Activated T-helper 17 cell treated with anti-CD3 and anti-CD28 coated beads, Interleukin-2, amount 50 U/mL, for 72 hours (primary cell): ENCODE measurements around the gene SEMA6A. TPM values are rescaled to one million over a fixed set of nuclear protein-coding genes. Genes with fewer than 3 reads are reported as not detected.
A peak's percentile ranks its signal among the peaks of the same experiment; 100 is the strongest.

Source experiments
- ATAC-seq: fragments of 150-1000 bp; cut with Tn5 transposase; replicated peaks from 2 replicates; pipeline ENCODE4 v1.10.0; 2021; ENCODE audit warnings: mild to moderate bottlenecking, moderate library complexity
- H3K27ac Mint-ChIP-seq: one replicate; pipeline ENCODE4 v1.8.0; 2022; ENCODE audit warnings: mixed read lengths
- H3K27me3 Mint-ChIP-seq: one replicate; pipeline ENCODE4 v1.8.0; 2022; ENCODE audit warnings: mixed read lengths
- H3K36me3 Mint-ChIP-seq: one replicate; pipeline ENCODE4 v1.8.0; 2022; ENCODE audit warnings: low read depth, mild to moderate bottlenecking, mixed read lengths
- H3K4me1 Mint-ChIP-seq: one replicate; pipeline ENCODE4 v1.8.0; 2022; ENCODE audit warnings: mixed read lengths
- H3K4me3 Mint-ChIP-seq: one replicate; pipeline ENCODE4 v1.8.0; 2022; ENCODE audit warnings: mild to moderate bottlenecking, mixed read lengths
- H3K9me3 Mint-ChIP-seq: one replicate; pipeline ENCODE4 v1.8.0; 2022; ENCODE audit warnings: mixed read lengths
- total RNA-seq, 2 donors: library from RNA; stranded (reverse); gene quantifications; one replicate each; pipeline ENCODE4 v1.2.3, GENCODE V29; 2022

The SEMA6A gene
- total RNA-seq, 2 donors from 2014 or later, result 0.50 TPM; not detected in 1

GRCh38 chr5:116509483-116510244 lies 65.0 kb downstream of the SEMA6A start:
- Mint-ChIP-seq H3K27me3 (no peaks in the 10 kb centered on the region), H3K4me1 (no peaks in the 10 kb centered on the region), H3K4me3 (no peak overlapping the region), H3K27ac (no peak overlapping the region), H3K9me3 (no peaks in the 10 kb centered on the region), H3K36me3 (no peaks in the 10 kb centered on the region)
- no peak for ATAC-seq

DNA sequence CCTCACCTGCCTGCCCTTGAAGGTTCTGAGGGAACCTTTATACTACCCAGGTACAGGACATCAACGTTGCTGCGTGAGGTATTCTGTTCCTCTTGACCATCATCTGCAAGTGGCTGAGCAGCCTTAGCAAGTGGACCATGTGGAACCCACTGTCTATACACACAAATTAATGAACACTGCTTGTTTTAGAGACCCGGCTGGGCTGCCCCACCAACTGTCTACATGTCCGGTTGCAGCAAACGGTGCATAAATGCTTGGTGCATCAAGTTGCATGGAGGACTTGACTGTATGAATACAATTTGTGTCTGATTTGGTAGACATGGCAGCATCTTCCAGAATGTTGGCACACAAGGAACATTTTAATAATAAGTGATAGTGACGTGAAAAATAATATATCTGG lies 65.8 kb downstream of the SEMA6A start:
- H3K9me3 Mint-ChIP-seq, result no peaks in the 10 kb centered on the region
- H3K27me3 Mint-ChIP-seq, result no peaks in the 10 kb centered on the region
- H3K4me3 Mint-ChIP-seq, result no peak overlapping the region
- no peak overlapping the region for H3K27ac Mint-ChIP-seq
- H3K36me3 Mint-ChIP-seq, result no peaks in the 10 kb centered on the region
- no peaks in the 10 kb centered on the region for H3K4me1 Mint-ChIP-seq
- ATAC-seq, result no peak

DNA sequence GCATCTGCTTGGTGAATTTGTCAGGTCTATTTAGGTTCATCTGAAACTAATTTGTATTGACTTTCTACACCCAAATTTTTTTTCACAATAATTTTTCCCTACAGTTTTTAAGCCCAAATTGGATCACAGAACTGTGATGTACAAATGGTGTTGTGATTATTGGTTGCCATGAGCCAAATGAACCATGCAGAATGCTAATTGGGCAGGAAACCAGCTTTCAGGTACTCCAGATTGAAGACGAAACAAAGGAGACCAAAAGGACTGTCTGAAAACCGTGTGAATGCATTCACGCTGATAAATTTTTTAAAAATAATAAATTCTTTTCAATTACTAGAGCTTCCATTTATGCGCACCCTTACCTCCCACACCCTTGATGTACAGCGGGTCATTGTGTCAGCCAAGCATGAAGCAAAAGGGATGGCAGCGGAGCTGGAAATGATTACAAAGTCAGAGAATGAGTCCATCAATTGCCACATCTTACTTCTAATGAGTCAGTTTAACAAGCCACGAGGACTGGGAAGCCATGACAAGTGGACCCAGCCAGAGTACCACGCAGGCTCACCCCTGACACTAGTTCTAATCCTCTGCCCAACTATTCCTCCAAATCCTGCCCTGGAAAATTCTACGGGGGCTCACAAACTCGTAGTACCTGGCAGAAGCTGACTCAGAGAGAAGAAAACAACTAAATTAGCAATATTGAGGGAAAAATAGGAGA lies 66.5 kb downstream of the SEMA6A start:
- no peaks in the 10 kb centered on the region for H3K36me3 Mint-ChIP-seq
- no peaks in the 10 kb centered on the region for H3K9me3 Mint-ChIP-seq
- ATAC-seq, result no peak
- H3K4me3 Mint-ChIP-seq, result no peak overlapping the region
- no peaks in the 10 kb centered on the region for H3K27me3 Mint-ChIP-seq
- H3K27ac Mint-ChIP-seq, result no peak overlapping the region
- no peaks in the 10 kb centered on the region for H3K4me1 Mint-ChIP-seq

DNA sequence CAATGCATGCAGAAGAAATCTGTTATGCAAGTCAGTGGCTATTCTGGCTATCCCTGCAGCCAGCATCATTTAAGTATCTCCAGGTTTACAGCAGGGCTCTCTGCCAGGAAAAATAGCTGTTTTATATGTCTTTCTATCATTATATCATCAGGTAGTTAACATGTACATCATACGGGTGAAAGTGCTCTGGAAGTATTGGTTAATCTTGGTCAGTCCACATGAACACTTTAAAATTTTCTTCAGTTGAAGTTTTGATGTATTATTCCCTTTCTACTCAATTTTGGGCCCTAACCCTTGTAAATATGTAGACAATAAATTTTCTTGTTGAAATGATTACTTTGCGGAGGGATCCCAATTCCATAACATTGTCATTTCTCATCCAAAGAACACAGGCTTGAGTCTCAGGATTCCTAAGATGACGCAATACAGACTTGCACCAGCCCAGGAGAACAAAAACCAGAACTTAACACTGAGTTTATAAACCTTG lies 67.5 kb downstream of the SEMA6A start:
- H3K36me3 Mint-ChIP-seq, result no peaks in the 10 kb centered on the region
- no peak overlapping the region for H3K27ac Mint-ChIP-seq
- no peak for ATAC-seq
- H3K4me1 Mint-ChIP-seq, result no peaks in the 10 kb centered on the region
- H3K27me3 Mint-ChIP-seq, result no peaks in the 10 kb centered on the region
- H3K9me3 Mint-ChIP-seq, result no peaks in the 10 kb centered on the region
- no peak overlapping the region for H3K4me3 Mint-ChIP-seq

GRCh38 chr5:116506488-116506887 lies 68.1 kb downstream of the SEMA6A start:
- no peak for ATAC-seq
- H3K4me1 Mint-ChIP-seq, result no peaks in the 10 kb centered on the region

GRCh38 chr5:116504593-116505166 lies 69.9 kb downstream of the SEMA6A start:
- no peaks in the 10 kb centered on the region for H3K27me3 Mint-ChIP-seq
- no peaks in the 10 kb centered on the region for H3K36me3 Mint-ChIP-seq
- H3K4me1 Mint-ChIP-seq, result no peaks in the 10 kb centered on the region
- H3K4me3 Mint-ChIP-seq, result no peak overlapping the region
- no peak overlapping the region for H3K27ac Mint-ChIP-seq
- peaks cover 3% of the 10 kb centered on the region for H3K9me3 Mint-ChIP-seq
- ATAC-seq, result no peak

More at GRCh38 chr5:116506488-116506887, 68.1 kb downstream of the SEMA6A start:
- no peaks in the 10 kb centered on the region for H3K9me3 Mint-ChIP-seq
- no peaks in the 10 kb centered on the region for H3K27me3 Mint-ChIP-seq
- no peaks in the 10 kb centered on the region for H3K36me3 Mint-ChIP-seq
- H3K4me3 Mint-ChIP-seq, result no peak overlapping the region
- no peak overlapping the region for H3K27ac Mint-ChIP-seq

- no peaks in the 10 kb centered on the region for H3K27me3 Mint-ChIP-seq
- H3K27ac Mint-ChIP-seq, result no peak overlapping the region
- H3K9me3 Mint-ChIP-seq, result peaks cover 3% of the 10 kb centered on the region
- H3K36me3 Mint-ChIP-seq, result no peaks in the 10 kb centered on the region
- H3K4me3 Mint-ChIP-seq, result no peak overlapping the region
- H3K4me1 Mint-ChIP-seq, result no peaks in the 10 kb centered on the region
- no peak for ATAC-seq
These were observed 72.0 kb downstream of the SEMA6A start for GRCh38 chr5:116502616-116503015.

GRCh38 chr5:116502138-116502537 lies 72.5 kb downstream of the SEMA6A start:
- Mint-ChIP-seq H3K27ac (no peak overlapping the region), H3K36me3 (no peaks in the 10 kb centered on the region), H3K27me3 (no peaks in the 10 kb centered on the region), H3K4me1 (no peaks in the 10 kb centered on the region), H3K9me3 (peaks cover 3% of the 10 kb centered on the region), H3K4me3 (no peak overlapping the region)
- ATAC-seq, result no peak

- Mint-ChIP-seq H3K9me3 (peaks cover 9% of the 10 kb centered on the region), H3K4me1 (no peaks in the 10 kb centered on the region), H3K27me3 (no peaks in the 10 kb centered on the region), H3K4me3 (no peak overlapping the region), H3K27ac (no peak overlapping the region), H3K36me3 (no peaks in the 10 kb centered on the region)
- ATAC-seq, result no peak
These were observed 76.0 kb downstream of the SEMA6A start for GRCh38 chr5:116498503-116499048.

DNA sequence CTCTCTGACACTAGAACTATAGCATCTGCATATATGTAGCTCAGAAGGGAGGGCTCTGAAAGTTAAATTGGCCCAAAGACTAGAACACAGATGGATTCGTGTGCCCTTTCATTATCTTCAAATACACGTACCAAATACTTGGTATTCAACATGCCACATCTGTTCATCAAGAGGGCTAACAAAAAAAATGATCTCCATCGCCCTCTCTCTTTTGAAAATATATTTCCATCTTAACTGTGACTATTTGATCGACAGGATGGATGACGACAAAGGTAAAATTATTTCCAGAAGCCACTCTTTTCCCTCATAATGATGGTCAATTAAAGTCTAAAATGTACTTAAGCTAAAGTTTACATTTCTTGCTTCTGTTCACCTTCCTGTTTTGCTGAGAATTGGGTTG lies 77.0 kb downstream of the SEMA6A start:
- ATAC-seq, result no peak
- Mint-ChIP-seq H3K9me3 (peaks cover 9% of the 10 kb centered on the region), H3K36me3 (no peaks in the 10 kb centered on the region), H3K27me3 (no peaks in the 10 kb centered on the region), H3K27ac (no peak overlapping the region), H3K4me3 (no peak overlapping the region), H3K4me1 (no peaks in the 10 kb centered on the region)

DNA sequence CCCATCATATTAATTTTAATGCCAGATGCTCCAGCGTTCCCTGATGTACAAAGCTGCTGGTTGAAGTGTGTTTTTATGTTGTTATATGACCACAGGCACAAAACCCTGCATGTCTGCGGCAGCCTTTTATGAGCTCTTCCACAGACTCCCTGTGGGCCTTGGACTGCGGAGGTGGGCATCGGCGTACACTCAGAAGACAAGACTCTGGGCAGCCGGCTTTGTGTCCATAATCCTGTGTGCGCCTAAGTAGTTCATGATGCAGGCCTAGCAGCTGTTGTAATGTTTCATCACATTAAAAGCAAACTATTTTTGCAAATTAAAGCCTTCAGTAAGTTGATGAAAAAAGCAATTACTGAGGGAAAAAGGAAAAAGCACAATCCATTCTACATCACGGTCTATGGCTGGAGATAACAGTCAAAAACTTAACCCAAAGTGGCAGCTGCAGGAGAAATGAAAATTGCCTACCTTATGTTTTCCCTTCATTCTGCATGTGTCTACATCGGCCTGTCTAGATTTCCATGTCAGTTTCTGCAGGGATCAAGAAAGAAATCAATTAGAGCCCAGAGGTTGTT lies 78.8 kb downstream of the SEMA6A start:
- no peaks in the 10 kb centered on the region for H3K27me3 Mint-ChIP-seq
- H3K4me1 Mint-ChIP-seq, result peaks cover 8% of the 10 kb centered on the region
- no peak overlapping the region for H3K4me3 Mint-ChIP-seq
- ATAC-seq, result no peak
- no peaks in the 10 kb centered on the region for H3K36me3 Mint-ChIP-seq
- H3K27ac Mint-ChIP-seq, result no peak overlapping the region
- H3K9me3 Mint-ChIP-seq, result peaks cover 6% of the 10 kb centered on the region

- peaks cover 5% of the 10 kb centered on the region for H3K9me3 Mint-ChIP-seq
- ATAC-seq, result no peak
- no peak overlapping the region for H3K4me3 Mint-ChIP-seq
- no peaks in the 10 kb centered on the region for H3K27me3 Mint-ChIP-seq
- H3K36me3 Mint-ChIP-seq, result no peaks in the 10 kb centered on the region
- H3K4me1 Mint-ChIP-seq, result peaks cover 8% of the 10 kb centered on the region
- no peak overlapping the region for H3K27ac Mint-ChIP-seq
These were observed 79.7 kb downstream of the SEMA6A start for GRCh38 chr5:116494784-116495450.

DNA sequence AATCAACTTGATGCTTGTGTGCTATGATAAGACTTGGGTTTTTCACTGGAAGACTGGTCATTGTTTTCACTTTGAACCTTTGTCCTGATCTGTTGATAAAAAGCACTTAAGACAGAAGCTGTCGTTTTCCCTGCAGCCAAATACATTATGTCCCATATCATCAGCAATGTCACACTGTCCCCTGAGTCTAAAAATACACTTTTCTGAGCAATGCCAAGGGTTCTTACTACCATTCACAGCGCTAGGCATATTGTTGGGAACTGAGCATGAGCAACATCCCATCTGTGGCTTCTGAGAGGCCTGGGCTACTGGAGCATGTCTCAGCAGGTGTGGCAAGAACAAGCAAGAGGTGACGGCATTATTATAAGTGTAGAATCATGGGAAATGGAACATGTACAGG lies 81.8 kb downstream of the SEMA6A start:
- H3K36me3 Mint-ChIP-seq, result no peaks in the 10 kb centered on the region
- no peak overlapping the region for H3K4me3 Mint-ChIP-seq
- ATAC-seq, result no peak
- peaks cover 5% of the 10 kb centered on the region for H3K9me3 Mint-ChIP-seq
- no peaks in the 10 kb centered on the region for H3K27me3 Mint-ChIP-seq
- no peak overlapping the region for H3K27ac Mint-ChIP-seq
- peaks cover 8% of the 10 kb centered on the region for H3K4me1 Mint-ChIP-seq

- Mint-ChIP-seq H3K4me1 (peaks cover 8% of the 10 kb centered on the region), H3K9me3 (peaks cover 5% of the 10 kb centered on the region), H3K27ac (no peak overlapping the region), H3K4me3 (no peak overlapping the region), H3K36me3 (no peaks in the 10 kb centered on the region), H3K27me3 (no peaks in the 10 kb centered on the region)
- ATAC-seq, result peak; percentile 32
These were observed 82.5 kb downstream of the SEMA6A start for GRCh38 chr5:116492016-116492623.
